Endothelial cell of umbilical vein (primary cell): Measurements from ENCODE around the gene LTBP1. TPM values are rescaled to one million over a fixed set of nuclear protein-coding genes. Genes with fewer than 3 reads are reported as not detected.

Experiments used
- BruUV-seq: library from RNA; stranded (reverse); fragments of 400-500 nt; replicated peaks from 2 replicates; lab custom pipeline; 2021; lab: Mats Ljungman, UMichigan
- CTCF ChIA-PET: fragments of 300-600, 350-600 bp; sonication (Branson Sonifier 250); formaldehyde crosslinking; loops from one replicate; lab custom pipeline; 2021; ENCODE audit warnings: antibody characterized with exemption, inconsistent platforms; lab: Charles Lee
- POLR2A ChIA-PET: fragments of 300-600, 350-600 bp; sonication (Branson Sonifier 250); formaldehyde crosslinking; loops from one replicate; lab custom pipeline; 2021; ENCODE audit warnings: antibody characterized with exemption, inconsistent platforms; lab: Charles Lee
- DNase-seq: peaks from one replicate; pipeline ENCODE4 v3.0.0-alpha.2; 2011; ENCODE audit warnings: low read depth, low spot score
- FAIRE-seq: peaks from 2 replicates; lab custom pipeline; 2011; peaks lifted over from hg19 to GRCh38; lab: Jason Lieb, UNC
- H2AFZ ChIP-seq: 2 replicates; pipeline ENCODE4 v1.6.0; 2012; ENCODE audit warnings: low read depth, low read length, control low read depth, inconsistent platforms
- H3K27ac ChIP-seq: 2 replicates; pipeline ENCODE4 v1.5.1; 2011; ENCODE audit warnings: low read depth, mild to moderate bottlenecking, control low read depth, low read length, moderate library complexity; ENCODE audit not compliant: insufficient read depth
- H3K27me3 ChIP-seq, 2 experiments: 2 replicates each; pipeline versions ENCODE4 v1.6.0 to v1.6.1; 2011; ENCODE audit warnings: low read length in 2 of 2, mixed read lengths in 1 of 2; ENCODE audit not compliant: control insufficient read depth in 2 of 2, insufficient read depth in 2 of 2
- H3K36me3 ChIP-seq, 2 experiments: 2 replicates in 1 of 2; 3 replicates in 1 of 2; pipeline ENCODE4 v1.5.1; 2011; ENCODE audit warnings: low read length in 2 of 2, mild to moderate bottlenecking in 1 of 2, moderate library complexity in 1 of 2; ENCODE audit not compliant: control insufficient read depth in 2 of 2, insufficient read depth in 2 of 2; ENCODE audit errors: extremely low read depth in 1 of 2
- H3K4me1 ChIP-seq: 3 replicates; pipeline ENCODE4 v1.5.1; 2011; ENCODE audit warnings: mild to moderate bottlenecking, low read length; ENCODE audit not compliant: control insufficient read depth, insufficient read depth; ENCODE audit errors: extremely low read depth
- H3K4me2 ChIP-seq: 2 replicates; pipeline ENCODE4 v1.6.1; 2011; ENCODE audit warnings: low read length, control low read depth, mixed read lengths; ENCODE audit not compliant: insufficient read depth
- H3K4me3 ChIP-seq, 3 experiments: fragments of 200-600 bp in 1 of 3; sonication (generic), shearing (Covaris generic) in 1 of 3; replicated peaks in 1 of 3; 2 replicates each; pipeline ENCODE4 v1.5.1; 2011 to 2016; ENCODE audit warnings: control low read depth in 3 of 3, low read length in 3 of 3, mild to moderate bottlenecking in 2 of 3, inconsistent platforms in 1 of 3, low read depth in 1 of 3, moderate library complexity in 1 of 3; ENCODE audit not compliant: insufficient read depth in 1 of 3
- H3K79me2 ChIP-seq: 2 replicates; pipeline ENCODE4 v1.6.0; 2012; ENCODE audit warnings: low read length, inconsistent platforms; ENCODE audit not compliant: control insufficient read depth, insufficient read depth
- H3K9ac ChIP-seq: replicated peaks from 2 replicates; pipeline ENCODE3; 2011; ENCODE audit warnings: low read length, control low read depth; ENCODE audit not compliant: insufficient read depth; ENCODE audit errors: extremely low read depth
- H3K9me1 ChIP-seq: replicated peaks from 3 replicates; pipeline ENCODE4 v1.6.0; 2011; ENCODE audit warnings: mild to moderate bottlenecking, low read length; ENCODE audit not compliant: control insufficient read depth, insufficient read depth; ENCODE audit errors: extremely low read depth
- H3K9me3 ChIP-seq: replicated peaks from 2 replicates; pipeline ENCODE4 v1.5.1; 2012; ENCODE audit warnings: low read length, inconsistent platforms; ENCODE audit not compliant: control insufficient read depth, insufficient read depth
- H4K20me1 ChIP-seq: replicated peaks from 2 replicates; pipeline ENCODE3; 2011; ENCODE audit warnings: mild to moderate bottlenecking, low read length; ENCODE audit not compliant: control insufficient read depth, insufficient read depth; ENCODE audit errors: extremely low read depth
- EZH2 ChIP-seq: IDR thresholded peaks from 2 replicates; pipeline ENCODE4 v1.6.1; 2012; ENCODE audit warnings: borderline replicate concordance, low read depth, mild to moderate bottlenecking, moderate library complexity, low read length, inconsistent platforms; ENCODE audit not compliant: severe bottlenecking
- FOS ChIP-seq: IDR thresholded peaks from 2 replicates; pipeline ENCODE4 v1.6.1; 2011; ENCODE audit warnings: mild to moderate bottlenecking, low read length, moderate library complexity, borderline replicate concordance; ENCODE audit not compliant: insufficient read depth
- GATA2 ChIP-seq: IDR thresholded peaks from 2 replicates; pipeline ENCODE4 v1.7.0; 2011; ENCODE audit warnings: low read depth, mild to moderate bottlenecking, moderate library complexity, mixed read lengths, low read length; ENCODE audit not compliant: insufficient read length, insufficient read depth
- JUN ChIP-seq: IDR thresholded peaks from 2 replicates; pipeline ENCODE4 v1.6.1; 2011; ENCODE audit warnings: borderline replicate concordance, low read depth; ENCODE audit not compliant: insufficient read length, insufficient read depth
- MYC ChIP-seq: IDR thresholded peaks from one replicate; pipeline ENCODE4 v1.6.1; 2011; ENCODE audit warnings: mild to moderate bottlenecking, low read depth, low read length
- POLR2A ChIP-seq: IDR thresholded peaks from 2 replicates; pipeline ENCODE4 v1.6.1; 2012; ENCODE audit warnings: low read depth, mild to moderate bottlenecking, control low read depth, low read length
- POLR2AphosphoS5 ChIP-seq: IDR thresholded peaks from 2 replicates; pipeline ENCODE4 v1.6.1; 2012; ENCODE audit warnings: low read depth, mild to moderate bottlenecking, control low read depth, low read length, moderate library complexity; ENCODE audit not compliant: insufficient read depth
- dilution Hi-C: fragments of 300-500 bp; cut with MboI; formaldehyde crosslinking; loops from one replicate; pipeline ENCODE4 v1.15.0; 2019; ENCODE audit warnings: low sequenced_read_pairs; ENCODE audit not compliant: extremely low pct_ligation_motif_present
- intact Hi-C: fragments of 100-400 bp; cut with micrococcal nuclease; formaldehyde crosslinking; loops from one replicate; pipeline ENCODE4 v1.10.0; 2022
- polyA plus RNA-seq, 4 experiments: library from polyadenylated mRNA; depleted of rRNA in 3 of 4; stranded (reverse) in 3 of 4; unstranded in 1 of 4; fragments of >200 nt; gene quantifications; 2 replicates each; pipeline versions ENCODE4 v1.2.1 to v1.2.3, GENCODE V29; 2011 to 2012; ENCODE audit warnings: missing spikeins in 1 of 4
- total RNA-seq: library from RNA; stranded (reverse); gene quantifications from 2 replicates; pipeline ENCODE4 v1.2.3, GENCODE V29; 2021
- TF ChIP-seq, protein P1 (sequence below), 2 donors: IDR thresholded peaks; 1 replicate in 1 of 2; 2 replicates in 1 of 2; pipeline ENCODE4 v1.5.1; 2011; ENCODE audit warnings: low read length in 2 of 2, mild to moderate bottlenecking in 2 of 2, moderate library complexity in 2 of 2, control low read depth in 1 of 2, inconsistent platforms in 1 of 2, low read depth in 1 of 2; ENCODE audit not compliant: insufficient read depth in 1 of 2; ENCODE audit errors: extremely low read depth in 1 of 2
- TF ChIP-seq, protein P2 (sequence below): IDR thresholded peaks from 2 replicates; pipeline ENCODE4 v1.6.1; 2011; ENCODE audit not compliant: insufficient read depth, insufficient read length

Gene LTBP1
- total and polyA plus RNA-seq, 2 donors (not counting 3 experiments of a cell fraction or from before 2014, with no cell fraction given): 57.4 to 68.2 TPM

DNA sequence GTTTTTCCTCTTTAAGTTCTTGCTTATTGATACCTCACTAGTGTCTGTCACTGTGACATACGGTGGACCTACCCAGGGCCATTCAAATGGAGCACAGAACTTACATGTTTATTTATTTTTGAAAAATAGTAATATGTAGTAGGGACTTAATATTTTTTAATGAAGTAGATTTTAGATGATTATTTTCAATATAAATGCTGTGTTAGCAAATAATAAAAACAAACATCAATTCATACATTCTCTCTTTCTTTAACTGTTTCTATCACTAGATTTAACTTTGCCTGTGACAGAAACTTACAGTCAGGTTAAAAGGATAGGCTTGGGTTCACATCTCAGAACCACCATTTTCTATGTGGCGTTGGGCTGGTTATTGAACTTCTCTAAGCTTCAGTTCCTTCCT is 345.3 kb downstream of the LTBP1 start:
- ChIA-PET POLR2A (no interaction called here), CTCF (interaction anchor here (0.8 to 1.7 kb wide), 11 partner anchors 13 to 205 kb away, joined by 3 to 9 read pairs (median 4); no protein-coding TSS in a partner anchor)
- peak overlapping the region; percentile 92 for H3K27ac ChIP-seq
- no peaks in the 10 kb centered on the region for H4K20me1 ChIP-seq
- H3K4me3 ChIP-seq: peak overlapping the region in 1 of 3 experiments; percentile 20
- TF ChIP-seq MYC (no peak), POLR2A (no peak), FOS (no peak), EZH2 (no peak), JUN (no peak), POLR2AphosphoS5 (no peak), GATA2 (no peak)
- TF ChIP-seq, protein P1, sequence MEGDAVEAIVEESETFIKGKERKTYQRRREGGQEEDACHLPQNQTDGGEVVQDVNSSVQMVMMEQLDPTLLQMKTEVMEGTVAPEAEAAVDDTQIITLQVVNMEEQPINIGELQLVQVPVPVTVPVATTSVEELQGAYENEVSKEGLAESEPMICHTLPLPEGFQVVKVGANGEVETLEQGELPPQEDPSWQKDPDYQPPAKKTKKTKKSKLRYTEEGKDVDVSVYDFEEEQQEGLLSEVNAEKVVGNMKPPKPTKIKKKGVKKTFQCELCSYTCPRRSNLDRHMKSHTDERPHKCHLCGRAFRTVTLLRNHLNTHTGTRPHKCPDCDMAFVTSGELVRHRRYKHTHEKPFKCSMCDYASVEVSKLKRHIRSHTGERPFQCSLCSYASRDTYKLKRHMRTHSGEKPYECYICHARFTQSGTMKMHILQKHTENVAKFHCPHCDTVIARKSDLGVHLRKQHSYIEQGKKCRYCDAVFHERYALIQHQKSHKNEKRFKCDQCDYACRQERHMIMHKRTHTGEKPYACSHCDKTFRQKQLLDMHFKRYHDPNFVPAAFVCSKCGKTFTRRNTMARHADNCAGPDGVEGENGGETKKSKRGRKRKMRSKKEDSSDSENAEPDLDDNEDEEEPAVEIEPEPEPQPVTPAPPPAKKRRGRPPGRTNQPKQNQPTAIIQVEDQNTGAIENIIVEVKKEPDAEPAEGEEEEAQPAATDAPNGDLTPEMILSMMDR (IDR thresholded peaks at IDR 0.05; ENCODE audit: extremely low read depth in 1 of 2, insufficient read depth in 1 of 2, low read depth in 1 of 2, low read length in 2 of 2): no peak
- TF ChIP-seq, protein P2, sequence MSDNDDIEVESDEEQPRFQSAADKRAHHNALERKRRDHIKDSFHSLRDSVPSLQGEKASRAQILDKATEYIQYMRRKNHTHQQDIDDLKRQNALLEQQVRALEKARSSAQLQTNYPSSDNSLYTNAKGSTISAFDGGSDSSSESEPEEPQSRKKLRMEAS: no peak
- dilution Hi-C loops (no loop called here), intact Hi-C loops (loop anchor here (5.0 kb wide), 1 partner anchor 145 kb away; no protein-coding TSS in a partner anchor)
- FAIRE-seq (no peak), DNase-seq (no peak)
- peaks cover 45% of the 10 kb centered on the region for H3K4me1 ChIP-seq
- peak overlapping the region; percentile 94 for H3K9ac ChIP-seq
- H3K79me2 ChIP-seq: no peaks in the 10 kb centered on the region
- no peaks in the 10 kb centered on the region for H3K9me1 ChIP-seq
- no peak overlapping the region for H2AFZ ChIP-seq
- H3K4me2 ChIP-seq: peak overlapping the region; percentile 50
- H3K36me3 ChIP-seq: peaks cover 0 to 3% of the 10 kb centered on the region in 2 experiments
- H3K27me3 ChIP-seq: no peaks in the 10 kb centered on the region
- no TSS peak for BruUV-seq
- no peaks in the 10 kb centered on the region for H3K9me3 ChIP-seq
